Neutrophil (primary cell): ENCODE measurements around the gene PALLD.

Source experiments
- H3K27ac ChIP-seq: fragments of 200-600 bp; sonication (generic); 2 replicates; pipeline ENCODE4 v1.5.1; 2016; ENCODE audit warnings: mild to moderate bottlenecking, moderate library complexity
- H3K27me3 ChIP-seq: fragments of 200-600 bp; sonication (generic); 2 replicates; pipeline ENCODE4 v1.6.0; 2016; ENCODE audit warnings: mild to moderate bottlenecking
- H3K36me3 ChIP-seq: fragments of 200-600 bp; sonication (generic); 2 replicates; pipeline ENCODE4 v1.5.1; 2017
- H3K4me1 ChIP-seq, 2 experiments: fragments of 200-600 bp in 1 of 2; sonication (generic) in 1 of 2; 1 replicate in 1 of 2; 2 replicates in 1 of 2; pipeline versions ENCODE4 v1.5.1 to v1.6.1; 2013 to 2016; ENCODE audit warnings: low read depth in 1 of 2, low read length in 1 of 2, mild to moderate bottlenecking in 1 of 2, moderate library complexity in 1 of 2; ENCODE audit not compliant: control insufficient read depth in 1 of 2, insufficient read depth in 1 of 2
- H3K4me3 ChIP-seq, 2 experiments: fragments of 200-600 bp in 1 of 2; sonication (generic) in 1 of 2; 1 replicate in 1 of 2; 2 replicates in 1 of 2; pipeline ENCODE4 v1.5.1; 2013 to 2016; ENCODE audit warnings: low read depth in 1 of 2, low read length in 1 of 2, mild to moderate bottlenecking in 1 of 2, moderate library complexity in 1 of 2
- H3K9me3 ChIP-seq: fragments of 200-600 bp; sonication (generic); 2 replicates; pipeline ENCODE4 v1.5.1; 2016
- TF ChIP-seq, protein P1 (sequence below): fragments of 200-600 bp; sonication (generic); IDR thresholded peaks from 2 replicates; pipeline ENCODE4 v1.5.1; 2016; ENCODE audit warnings: antibody characterized with exemption

Gene PALLD

GRCh38 chr4:168461821-168462220 lies 35.0 kb upstream of the PALLD start:
- TF ChIP-seq, protein P1, sequence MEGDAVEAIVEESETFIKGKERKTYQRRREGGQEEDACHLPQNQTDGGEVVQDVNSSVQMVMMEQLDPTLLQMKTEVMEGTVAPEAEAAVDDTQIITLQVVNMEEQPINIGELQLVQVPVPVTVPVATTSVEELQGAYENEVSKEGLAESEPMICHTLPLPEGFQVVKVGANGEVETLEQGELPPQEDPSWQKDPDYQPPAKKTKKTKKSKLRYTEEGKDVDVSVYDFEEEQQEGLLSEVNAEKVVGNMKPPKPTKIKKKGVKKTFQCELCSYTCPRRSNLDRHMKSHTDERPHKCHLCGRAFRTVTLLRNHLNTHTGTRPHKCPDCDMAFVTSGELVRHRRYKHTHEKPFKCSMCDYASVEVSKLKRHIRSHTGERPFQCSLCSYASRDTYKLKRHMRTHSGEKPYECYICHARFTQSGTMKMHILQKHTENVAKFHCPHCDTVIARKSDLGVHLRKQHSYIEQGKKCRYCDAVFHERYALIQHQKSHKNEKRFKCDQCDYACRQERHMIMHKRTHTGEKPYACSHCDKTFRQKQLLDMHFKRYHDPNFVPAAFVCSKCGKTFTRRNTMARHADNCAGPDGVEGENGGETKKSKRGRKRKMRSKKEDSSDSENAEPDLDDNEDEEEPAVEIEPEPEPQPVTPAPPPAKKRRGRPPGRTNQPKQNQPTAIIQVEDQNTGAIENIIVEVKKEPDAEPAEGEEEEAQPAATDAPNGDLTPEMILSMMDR, result no peak
- Histone ChIP-seq H3K9me3 (no peaks in the 10 kb centered on the region), H3K4me1 (no peaks in the 10 kb centered on the region), H3K36me3 (peaks cover 43% of the 10 kb centered on the region), H3K27me3 (no peaks in the 10 kb centered on the region), H3K4me3 (no peak overlapping the region), H3K27ac (no peak overlapping the region)

GRCh38 chr4:168472920-168473319 lies 23.9 kb upstream of the PALLD start:
- Histone ChIP-seq H3K36me3 (peaks cover 45% of the 10 kb centered on the region), H3K4me3 (no peak overlapping the region), H3K27me3 (no peaks in the 10 kb centered on the region), H3K9me3 (no peaks in the 10 kb centered on the region), H3K27ac (no peak overlapping the region), H3K4me1 (peaks cover 10 to 11% of the 10 kb centered on the region in 2 experiments)
- TF ChIP-seq, protein P1, result no peak

- Histone ChIP-seq H3K9me3 (no peaks in the 10 kb centered on the region), H3K4me1 (peaks cover 27 to 28% of the 10 kb centered on the region in 2 experiments), H3K4me3 (no peak overlapping the region), H3K27ac (peak overlapping the region; percentile 9), H3K36me3 (peaks cover 28% of the 10 kb centered on the region), H3K27me3 (no peaks in the 10 kb centered on the region)
- TF ChIP-seq, protein P1, result no peak
Measured at GRCh38 chr4:168474660-168475320, 22.1 kb upstream of the PALLD start.

DNA sequence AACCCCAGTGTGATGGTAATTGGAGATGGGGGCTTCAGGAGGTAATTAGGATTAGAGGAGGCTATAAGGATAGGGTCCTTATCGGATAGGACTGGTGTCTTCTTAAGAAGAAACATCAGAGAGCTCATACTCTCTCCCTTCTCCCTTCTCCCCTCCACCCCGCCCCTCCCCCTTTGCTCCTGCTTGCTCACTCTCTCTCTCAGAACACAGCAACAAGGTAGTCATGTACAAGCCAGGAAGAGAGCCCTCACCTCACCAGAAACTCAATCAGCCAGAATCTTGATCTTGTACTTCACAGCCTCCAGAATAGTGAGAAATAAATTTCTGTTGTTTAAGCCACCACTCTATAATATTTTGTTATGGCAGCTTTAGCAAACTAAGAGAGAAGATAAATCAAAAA lies 21.1 kb upstream of the PALLD start:
- no peak overlapping the region for H3K4me3 ChIP-seq
- H3K36me3 ChIP-seq, result peaks cover 19% of the 10 kb centered on the region
- H3K9me3 ChIP-seq, result no peaks in the 10 kb centered on the region
- no peak overlapping the region for H3K27ac ChIP-seq
- no peaks in the 10 kb centered on the region for H3K27me3 ChIP-seq
- H3K4me1 ChIP-seq, result peaks cover 29 to 31% of the 10 kb centered on the region in 2 experiments
- TF ChIP-seq, protein P1, result no peak

- H3K9me3 ChIP-seq, result no peaks in the 10 kb centered on the region
- no peaks in the 10 kb centered on the region for H3K27me3 ChIP-seq
- TF ChIP-seq, protein P1, result no peak
- peak overlapping the region; percentile 99 for H3K27ac ChIP-seq
- H3K4me1 ChIP-seq, result peaks cover 47 to 48% of the 10 kb centered on the region in 2 experiments
- no peaks in the 10 kb centered on the region for H3K36me3 ChIP-seq
- peak overlapping the region; percentile 86 to 87 for H3K4me3 ChIP-seq
Measured at GRCh38 chr4:168478868-168479267, 18.0 kb upstream of the PALLD start.
